Spleen (tissue), 7 donors: Measurements from ENCODE around the gene SERPINC1.

Source experiments
- POLR2A ChIP-seq, 3 donors: fragments of 450-650 bp; IDR thresholded peaks; one replicate each; pipeline ENCODE4 v1.5.1; 2017; ENCODE audit warnings: antibody characterized with exemption in 3 of 3, mild to moderate bottlenecking in 1 of 3
- TF ChIP-seq, protein P1 (sequence below), 11 experiments: fragments of 200-600 bp in 7 of 11; fragments of 450-650 bp in 4 of 11; sonication (generic) in 4 of 11; IDR thresholded peaks in 8 of 11; conservative IDR thresholded peaks in 3 of 11; 1 replicate in 7 of 11; 2 replicates in 4 of 11; pipeline versions ENCODE4 v1.4.0 to v1.8.0; 2016 to 2021; ENCODE audit warnings: antibody characterized with exemption in 11 of 11, inconsistent platforms in 4 of 11, mild to moderate bottlenecking in 1 of 11
- donor health status: DM: no; HTN: no; CAD: no; lungs with moderate emphysema.
- donor health status: DM: no; HTN: no; CAD: no.
- donor health status: DM: no; HTN: no; CAD: no.

- TF ChIP-seq, protein P1, sequence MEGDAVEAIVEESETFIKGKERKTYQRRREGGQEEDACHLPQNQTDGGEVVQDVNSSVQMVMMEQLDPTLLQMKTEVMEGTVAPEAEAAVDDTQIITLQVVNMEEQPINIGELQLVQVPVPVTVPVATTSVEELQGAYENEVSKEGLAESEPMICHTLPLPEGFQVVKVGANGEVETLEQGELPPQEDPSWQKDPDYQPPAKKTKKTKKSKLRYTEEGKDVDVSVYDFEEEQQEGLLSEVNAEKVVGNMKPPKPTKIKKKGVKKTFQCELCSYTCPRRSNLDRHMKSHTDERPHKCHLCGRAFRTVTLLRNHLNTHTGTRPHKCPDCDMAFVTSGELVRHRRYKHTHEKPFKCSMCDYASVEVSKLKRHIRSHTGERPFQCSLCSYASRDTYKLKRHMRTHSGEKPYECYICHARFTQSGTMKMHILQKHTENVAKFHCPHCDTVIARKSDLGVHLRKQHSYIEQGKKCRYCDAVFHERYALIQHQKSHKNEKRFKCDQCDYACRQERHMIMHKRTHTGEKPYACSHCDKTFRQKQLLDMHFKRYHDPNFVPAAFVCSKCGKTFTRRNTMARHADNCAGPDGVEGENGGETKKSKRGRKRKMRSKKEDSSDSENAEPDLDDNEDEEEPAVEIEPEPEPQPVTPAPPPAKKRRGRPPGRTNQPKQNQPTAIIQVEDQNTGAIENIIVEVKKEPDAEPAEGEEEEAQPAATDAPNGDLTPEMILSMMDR (IDR thresholded peaks at IDR 0.05 in 8 of 11, conservative IDR thresholded peaks at IDR 0.05 in 3 of 11): no peak
- no peak for TF ChIP-seq POLR2A (IDR thresholded peaks at IDR 0.05)
These were observed 28.4 kb downstream of the SERPINC1 start for GRCh38 chr1:173888749-173889148.
